ENCODE results near the gene RYR1. TPM values are rescaled to one million over a fixed set of nuclear protein-coding genes. Genes with fewer than 3 reads are reported as not detected.

Gene RYR1
- total RNA-seq, 1 experiment from 2014 or later, result 4.1 TPM

- ATAC-seq (no peak), DNase-seq (ENCODE audit: low read depth, low spot score) (no peak)
- Histone ChIP-seq H2AFZ (ENCODE audit: low read depth, low read length, poor library complexity, severe bottlenecking) (no peak overlapping the region), H3K4me1 (ENCODE audit: control insufficient read depth in 1 of 2, insufficient read depth in 2 of 2, low read length in 2 of 2) (peaks cover 4 to 21% of the 10 kb centered on the region in 2 experiments), H3K27me3 (ENCODE audit: insufficient read depth, low read length) (no peaks in the 10 kb centered on the region), H4K20me1 (ENCODE audit: insufficient read depth) (no peaks in the 10 kb centered on the region), H3K4me2 (ENCODE audit: low read length) (no peak overlapping the region), H3K79me2 (ENCODE audit: insufficient read depth, low read length) (peaks cover 12% of the 10 kb centered on the region), H3K9me2 (ENCODE audit: insufficient read depth) (no peaks in the 10 kb centered on the region), H3K36me3 (ENCODE audit: control insufficient read depth in 1 of 2, insufficient read depth in 2 of 2, low read length in 2 of 2) (peaks cover 0 to under 1% of the 10 kb centered on the region in 2 experiments; a peak in 1 of 4 replicates), H3K4me3 (replicated peaks in 1 of 2; ENCODE audit: low read depth in 1 of 2, low read length in 2 of 2) (no peak overlapping the region), H3K9me3 (ENCODE audit: control insufficient read depth in 1 of 2, insufficient read depth in 1 of 2, low read depth in 1 of 2, low read length in 2 of 2) (no peaks in the 10 kb centered on the region), H3K27ac (ENCODE audit: low read depth, low read length) (no peak overlapping the region), H3K9ac (ENCODE audit: low read length) (no peak overlapping the region)
- TF ChIP-seq MAX (IDR thresholded peaks at IDR 0.05), result no peak
- no peak for TF ChIP-seq EGR1 (IDR thresholded peaks at IDR 0.05; ENCODE audit: low read depth)
- TF ChIP-seq YY1 (IDR thresholded peaks at IDR 0.05; ENCODE audit: extremely low read depth, insufficient replicate concordance, low read depth, low read length), result no peak
- no peak for TF ChIP-seq EZH2phosphoT487 (IDR thresholded peaks at IDR 0.05; ENCODE audit: borderline replicate concordance)
- no peak for TF ChIP-seq POLR2A (IDR thresholded peaks at IDR 0.05; ENCODE audit: borderline replicate concordance, extremely low read depth, insufficient read depth, insufficient read length)
- TF ChIP-seq JUND (IDR thresholded peaks at IDR 0.05), result no peak
- TF ChIP-seq ZBTB33 (IDR thresholded peaks at IDR 0.05; ENCODE audit: extremely low read depth, insufficient replicate concordance, low read length), result no peak
- TF ChIP-seq CEBPB (IDR thresholded peaks at IDR 0.05; ENCODE audit: low read depth), result no peak
- no peak for TF ChIP-seq REST (IDR thresholded peaks at IDR 0.05; ENCODE audit: low read depth)
- TF ChIP-seq CTCF (IDR thresholded peaks at IDR 0.05 in 2 of 3, conservative IDR thresholded peaks at IDR 0.05 in 1 of 3; ENCODE audit: borderline replicate concordance in 1 of 3, insufficient read depth in 1 of 3, low read depth in 2 of 3, low read length in 2 of 3), result no peak
- no peak for TF ChIP-seq FOSL1 (IDR thresholded peaks at IDR 0.05; ENCODE audit: low read depth)
- TF ChIP-seq ATF3 (IDR thresholded peaks at IDR 0.05), result no peak
- TF ChIP-seq SP1 (IDR thresholded peaks at IDR 0.05; ENCODE audit: low read depth), result no peak
- TF ChIP-seq ZNF274 (IDR thresholded peaks at IDR 0.05; ENCODE audit: low read depth, low read length), result no peak
- TF ChIP-seq ZFX (IDR thresholded peaks at IDR 0.05), result no peak
- POLR2A ChIA-PET, result no interaction called here
- no TSS peak for BruUV-seq (replicated peaks)
- CTCF ChIA-PET, result no interaction called here
- intact Hi-C loops (cut with micrococcal nuclease), result no loop called here
- RAD21 ChIA-PET (ENCODE audit: low non-redundant PET in 1 of 2, low total read pairs in 2 of 2, uncharacterized antibody in 2 of 2, unreplicated experiment in 2 of 2), result no interaction called here
Observed at GRCh38 chr19:38615007-38615581, 181.6 kb downstream of the RYR1 start.

Data from HCT116 (cell line).